Neuronal stem cell (in vitro differentiated cells): ENCODE measurements around the gene RBFOX2.

Source experiments
- DNase-seq: peaks from one replicate; pipeline ENCODE4 v3.0.0-alpha.2; 2013; ENCODE audit warnings: low spot score
- H2AFZ ChIP-seq: one replicate; pipeline ENCODE4 v1.6.1; 2013; ENCODE audit warnings: mild to moderate bottlenecking, low read length, inconsistent platforms
- H2AK5ac ChIP-seq: 2 replicates; pipeline ENCODE4 v1.6.1; 2013; ENCODE audit warnings: low read depth, mild to moderate bottlenecking, inconsistent platforms, low read length, moderate library complexity, mixed read lengths
- H2BK120ac ChIP-seq: 2 replicates; pipeline ENCODE4 v1.6.1; 2013; ENCODE audit warnings: low read depth, mild to moderate bottlenecking, inconsistent platforms, low read length, moderate library complexity, mixed read lengths
- H2BK12ac ChIP-seq: one replicate; pipeline ENCODE4 v1.6.1; 2013; ENCODE audit warnings: low read length, inconsistent platforms
- H2BK15ac ChIP-seq: 2 replicates; pipeline ENCODE4 v1.6.1; 2013; ENCODE audit warnings: mild to moderate bottlenecking, low read length, inconsistent platforms, mixed read lengths
- H2BK5ac ChIP-seq: one replicate; pipeline ENCODE4 v1.6.1; 2013; ENCODE audit warnings: inconsistent platforms, mild to moderate bottlenecking, low read length, moderate library complexity
- H3K14ac ChIP-seq: one replicate; pipeline ENCODE4 v1.6.1; 2013; ENCODE audit warnings: low read length, inconsistent platforms
- H3K18ac ChIP-seq: 2 replicates; pipeline ENCODE4 v1.6.1; 2013; ENCODE audit warnings: low read length, inconsistent platforms
- H3K23ac ChIP-seq: 2 replicates; pipeline ENCODE4 v1.6.1; 2013; ENCODE audit warnings: low read depth, mild to moderate bottlenecking, mixed read lengths, low read length, inconsistent platforms; ENCODE audit not compliant: poor library complexity
- H3K27ac ChIP-seq: replicated peaks from 3 replicates; pipeline ENCODE4 v1.5.1; 2013; ENCODE audit warnings: low read length, inconsistent platforms
- H3K27me3 ChIP-seq, 3 experiments: 2 replicates each; pipeline ENCODE4 v1.6.1; 2013; ENCODE audit warnings: low read length in 3 of 3, mild to moderate bottlenecking in 2 of 3, inconsistent platforms in 1 of 3, low read depth in 1 of 3, mixed read lengths in 1 of 3, moderate library complexity in 1 of 3; ENCODE audit not compliant: control insufficient read depth in 3 of 3, insufficient read depth in 3 of 3
- H3K36me3 ChIP-seq, 2 donors: replicated peaks in 1 of 2; 2 replicates each; pipeline ENCODE4 v1.6.1; 2013; ENCODE audit warnings: low read length in 2 of 2; ENCODE audit not compliant: control insufficient read depth in 2 of 2, insufficient read depth in 2 of 2
- H3K4ac ChIP-seq: 2 replicates; pipeline ENCODE4 v1.6.1; 2013; ENCODE audit warnings: inconsistent platforms, mild to moderate bottlenecking, low read length, moderate library complexity
- H3K4me1 ChIP-seq, 2 donors: 1 replicate in 1 of 2; 2 replicates in 1 of 2; pipeline ENCODE4 v1.6.1; 2013; ENCODE audit warnings: low read length in 2 of 2, low read depth in 1 of 2; ENCODE audit not compliant: control insufficient read depth in 2 of 2, insufficient read depth in 1 of 2
- H3K4me2 ChIP-seq: one replicate; pipeline ENCODE4 v1.6.1; 2013; ENCODE audit warnings: mild to moderate bottlenecking, low read length, inconsistent platforms; ENCODE audit not compliant: insufficient read depth, poor library complexity, severe bottlenecking
- H3K4me3 ChIP-seq, 2 donors: 2 replicates each; pipeline ENCODE4 v1.5.1; 2013; ENCODE audit warnings: low read length in 2 of 2, mild to moderate bottlenecking in 2 of 2, inconsistent platforms in 1 of 2, moderate library complexity in 1 of 2
- H3K79me1 ChIP-seq: one replicate; pipeline ENCODE4 v1.6.1; 2013; ENCODE audit warnings: low read depth, mild to moderate bottlenecking, inconsistent platforms, low read length, moderate library complexity
- H3K9ac ChIP-seq: one replicate; pipeline ENCODE4 v1.6.1; 2013; ENCODE audit warnings: mild to moderate bottlenecking, low read depth, low read length, inconsistent platforms; ENCODE audit not compliant: poor library complexity
- H3K9me3 ChIP-seq, 2 donors: replicated peaks in 1 of 2; 2 replicates each; pipeline versions ENCODE3 to v1.6.1; 2013; ENCODE audit warnings: low read length in 2 of 2, mild to moderate bottlenecking in 2 of 2, inconsistent platforms in 1 of 2, low read depth in 1 of 2, mixed read lengths in 1 of 2, moderate library complexity in 1 of 2; ENCODE audit not compliant: control insufficient read depth in 2 of 2, insufficient read depth in 1 of 2
- H4K8ac ChIP-seq: one replicate; pipeline ENCODE4 v1.6.1; 2013; ENCODE audit warnings: low read depth, mild to moderate bottlenecking, inconsistent platforms, low read length, moderate library complexity
- H4K91ac ChIP-seq: one replicate; pipeline ENCODE4 v1.6.1; 2013; ENCODE audit warnings: low read length, low read depth, mild to moderate bottlenecking, inconsistent platforms; ENCODE audit not compliant: poor library complexity
- WGBS, 2 donors: extraction: QIAGEN DNeasy Blood & Tissue Kit; methylation state at CpG; one replicate each; pipeline ENCODE4 v1.1.7; 2013; ENCODE audit warnings: missing lambda C conversion rate in 2 of 2, mixed read lengths in 1 of 2; ENCODE audit not compliant: insufficient read length in 2 of 2, insufficient replicate concordance in 1 of 2; ENCODE audit errors: extremely low coverage in 2 of 2; 5-methylcytosine and 5-hydroxymethylcytosine counted together

The RBFOX2 gene

DNA sequence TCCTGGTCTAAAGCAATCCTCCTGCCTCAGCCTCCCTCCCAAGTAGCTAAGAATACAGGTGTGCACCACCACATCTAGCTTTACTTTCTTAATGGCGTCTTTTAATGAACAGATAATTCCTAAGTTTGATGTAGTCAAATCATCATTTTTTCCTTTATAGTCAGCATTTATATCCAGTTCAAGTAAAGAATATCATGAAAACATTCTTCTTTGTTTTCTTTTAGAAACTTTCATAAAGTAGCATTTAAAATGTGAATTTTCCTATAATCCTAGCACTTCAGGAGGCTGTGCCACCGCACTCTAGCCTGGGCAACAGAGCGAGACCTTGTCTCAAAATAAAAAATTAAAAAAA, 61.6 kb downstream of the RBFOX2 start:
- Histone ChIP-seq H3K27ac (no peak overlapping the region), H3K14ac (no peak overlapping the region), H2BK120ac (no peak overlapping the region), H2AFZ (no peak overlapping the region), H2AK5ac (no peak overlapping the region), H4K8ac (no peak overlapping the region), H3K18ac (no peak overlapping the region), H4K91ac (no peak overlapping the region), H3K4me3 (no peak overlapping the region), H2BK15ac (no peak overlapping the region), H3K36me3 (peaks cover 0 to 3% of the 10 kb centered on the region in 2 donors), H3K23ac (no peak overlapping the region), H3K9ac (no peak overlapping the region), H2BK12ac (no peak overlapping the region), H3K9me3 (no peaks in the 10 kb centered on the region), H3K79me1 (no peaks in the 10 kb centered on the region), H3K4ac (no peak overlapping the region), H2BK5ac (no peak overlapping the region), H3K27me3 (no peaks in the 10 kb centered on the region), H3K4me2 (no peak overlapping the region), H3K4me1 (peaks cover 12 to 24% of the 10 kb centered on the region in 2 donors)
- no peak for DNase-seq
- no CpG with 5 or more reads among the region's 3 CpGs for WGBS, 2 donors

DNA sequence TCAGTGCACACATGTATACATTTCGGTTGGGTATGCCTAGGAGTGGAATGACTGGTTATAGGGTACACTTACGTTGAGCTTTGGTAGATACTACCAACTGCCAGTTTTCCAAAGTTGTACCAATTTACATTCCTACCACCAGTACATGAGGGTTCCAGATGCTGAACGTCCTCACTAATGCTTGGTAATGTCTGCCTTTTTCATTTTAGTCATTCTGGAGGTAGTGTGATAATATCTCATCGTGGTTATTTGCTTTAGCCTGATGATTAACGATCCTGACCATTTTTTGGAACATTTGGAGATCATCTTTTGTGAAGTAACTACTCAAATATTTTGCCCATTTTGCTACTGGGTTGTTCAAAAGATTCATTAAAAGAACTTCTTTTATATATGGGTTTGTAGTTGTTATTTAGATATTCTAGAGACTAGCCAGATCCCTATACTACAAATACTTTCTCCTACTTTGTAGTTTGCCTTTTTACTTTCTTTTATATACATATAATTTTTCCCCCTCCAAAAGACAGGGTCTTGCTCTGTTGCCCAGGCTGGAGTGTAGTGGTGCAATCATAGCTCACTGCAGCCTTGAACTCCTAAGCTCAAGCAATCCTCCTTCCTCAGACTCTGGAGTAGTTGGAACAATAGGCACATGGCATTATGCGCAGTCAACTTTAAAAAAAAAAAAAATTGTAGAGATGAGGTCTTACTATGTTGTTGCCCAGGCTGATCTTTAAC, 62.1 kb downstream of the RBFOX2 start:
- H2BK12ac ChIP-seq: no peak overlapping the region
- H4K8ac ChIP-seq: no peak overlapping the region
- no peak overlapping the region for H2BK5ac ChIP-seq
- H3K4me2 ChIP-seq: no peak overlapping the region
- H3K14ac ChIP-seq: no peak overlapping the region
- no peaks in the 10 kb centered on the region for H3K79me1 ChIP-seq
- no peaks in the 10 kb centered on the region for H3K9me3 ChIP-seq
- no peak overlapping the region for H2AFZ ChIP-seq
- H3K9ac ChIP-seq: no peak overlapping the region
- H3K23ac ChIP-seq: no peak overlapping the region
- H2AK5ac ChIP-seq: no peak overlapping the region
- no peak overlapping the region for H3K4ac ChIP-seq
- H2BK15ac ChIP-seq: no peak overlapping the region
- no peak overlapping the region for H3K18ac ChIP-seq
- H3K4me1 ChIP-seq: peaks cover 14 to 24% of the 10 kb centered on the region in 2 donors
- H3K27ac ChIP-seq: no peak overlapping the region
- no peak overlapping the region for H4K91ac ChIP-seq
- whole genome bisulfite sequencing, 2 donors: no CpG with 5 or more reads among the region's 6 CpGs
- no peak for DNase-seq
- H3K27me3 ChIP-seq: no peaks in the 10 kb centered on the region
- peaks cover 0 to 3% of the 10 kb centered on the region in 2 donors for H3K36me3 ChIP-seq
- no peak overlapping the region for H3K4me3 ChIP-seq
- no peak overlapping the region for H2BK120ac ChIP-seq

DNA sequence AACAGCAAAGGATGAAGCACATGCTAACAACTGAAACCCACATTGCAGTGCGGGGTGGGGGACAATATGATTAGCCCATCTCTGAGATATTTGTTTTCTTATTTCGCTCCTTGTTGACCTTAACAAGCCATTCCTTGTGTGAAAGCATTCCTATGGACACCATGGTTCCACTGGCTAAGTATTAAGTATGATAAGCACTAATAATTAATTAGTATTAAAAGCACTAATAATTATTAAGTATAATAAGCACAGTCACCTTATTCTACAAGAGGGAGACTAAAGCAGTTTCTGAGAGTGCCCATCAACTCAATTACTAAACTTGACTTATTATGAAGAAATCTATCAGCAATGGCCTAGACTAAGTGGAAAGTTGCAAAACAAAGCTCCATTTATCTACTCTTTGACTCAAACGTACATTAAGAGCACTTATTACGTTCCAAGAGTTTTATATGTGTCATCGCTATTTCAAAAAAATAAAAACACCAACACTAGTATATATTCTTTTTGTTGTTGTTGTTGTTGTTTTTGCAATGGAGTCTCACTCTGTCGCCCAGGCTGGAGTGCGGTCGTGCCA, 65.3 kb downstream of the RBFOX2 start:
- no peak overlapping the region for H3K18ac ChIP-seq
- WGBS, 2 donors: no CpG with 5 or more reads among the region's 8 CpGs
- H3K4me3 ChIP-seq: no peak overlapping the region
- peaks cover 2% of the 10 kb centered on the region for H3K79me1 ChIP-seq
- H3K14ac ChIP-seq: no peak overlapping the region
- H2BK120ac ChIP-seq: no peak overlapping the region
- H2AFZ ChIP-seq: no peak overlapping the region
- H3K9me3 ChIP-seq: no peaks in the 10 kb centered on the region
- no peak overlapping the region for H2BK15ac ChIP-seq
- no peak overlapping the region for H2AK5ac ChIP-seq
- H2BK5ac ChIP-seq: no peak overlapping the region
- H2BK12ac ChIP-seq: no peak overlapping the region
- no peak overlapping the region for H3K23ac ChIP-seq
- H3K4me2 ChIP-seq: no peak overlapping the region
- H3K9ac ChIP-seq: no peak overlapping the region
- H3K4ac ChIP-seq: no peak overlapping the region
- DNase-seq: no peak
- H3K27ac ChIP-seq: peak overlapping the region; percentile 33
- peaks cover 11 to 27% of the 10 kb centered on the region in 2 donors for H3K4me1 ChIP-seq
- no peak overlapping the region for H4K91ac ChIP-seq
- H4K8ac ChIP-seq: no peak overlapping the region
- no peaks in the 10 kb centered on the region for H3K36me3 ChIP-seq
- H3K27me3 ChIP-seq: no peaks in the 10 kb centered on the region

DNA sequence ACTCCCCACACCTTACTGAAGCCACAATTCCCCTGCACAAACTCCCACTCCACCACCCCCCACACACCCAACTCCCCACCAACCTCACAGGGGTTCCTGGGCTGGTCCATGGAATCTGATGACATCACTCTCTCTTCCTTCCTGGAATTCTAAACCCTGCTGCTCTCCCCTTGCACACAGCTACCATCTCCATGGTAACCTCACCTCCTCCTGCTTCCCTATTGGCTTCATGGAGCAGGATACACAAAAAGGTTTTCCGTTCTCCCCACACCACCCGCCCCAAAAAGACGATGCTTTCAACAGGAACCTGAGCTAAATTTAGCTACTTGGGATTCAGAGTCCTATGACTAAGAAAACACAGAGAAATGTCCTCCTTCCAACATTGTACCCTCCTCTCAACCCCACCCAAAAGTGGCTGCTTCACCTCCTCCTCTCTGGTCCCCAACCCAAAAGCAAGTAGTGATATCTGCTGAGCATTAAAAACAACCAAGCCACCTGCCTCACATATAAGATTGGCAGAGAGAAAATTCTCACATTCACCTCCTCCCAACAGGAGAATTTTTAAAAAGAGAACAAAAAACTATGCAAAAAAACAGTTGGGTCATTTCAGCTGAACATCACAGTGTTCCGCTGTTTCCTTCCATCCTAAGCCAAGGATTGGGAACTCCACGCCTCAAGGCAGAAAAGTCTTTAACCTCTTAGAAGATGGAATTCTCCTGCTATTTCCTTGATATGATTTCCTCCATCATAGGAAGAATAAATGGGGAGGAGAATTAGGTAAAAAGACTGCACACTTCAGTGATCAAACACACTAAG, 66.9 kb downstream of the RBFOX2 start:
- H3K4me1 ChIP-seq: peaks cover 11 to 27% of the 10 kb centered on the region in 2 donors
- no peaks in the 10 kb centered on the region for H3K9me3 ChIP-seq
- no peak overlapping the region for H2BK120ac ChIP-seq
- H2AFZ ChIP-seq: peak overlapping the region; percentile 12
- H3K4me3 ChIP-seq: peak overlapping the region in 1 of 2 donors; percentile 26
- H3K4ac ChIP-seq: no peak overlapping the region
- H4K91ac ChIP-seq: no peak overlapping the region
- peaks cover 2% of the 10 kb centered on the region for H3K79me1 ChIP-seq
- H2BK5ac ChIP-seq: peak overlapping the region; percentile 66
- H3K14ac ChIP-seq: no peak overlapping the region
- H2BK15ac ChIP-seq: no peak overlapping the region
- H3K4me2 ChIP-seq: peak overlapping the region; percentile 53
- no peak overlapping the region for H2BK12ac ChIP-seq
- H3K23ac ChIP-seq: no peak overlapping the region
- no peaks in the 10 kb centered on the region for H3K27me3 ChIP-seq
- H3K18ac ChIP-seq: no peak overlapping the region
- H3K27ac ChIP-seq: peak overlapping the region; percentile 96
- no peak overlapping the region for H3K9ac ChIP-seq
- no peak overlapping the region for H2AK5ac ChIP-seq
- H3K36me3 ChIP-seq: no peaks in the 10 kb centered on the region
- peak; percentile 79 for DNase-seq
- no CpG with 5 or more reads among the region's 5 CpGs for WGBS, 2 donors
- H4K8ac ChIP-seq: no peak overlapping the region
